ENCODE data around the gene SIK2. TPM values are rescaled to one million over a fixed set of nuclear protein-coding genes. Genes with fewer than 3 reads are reported as not detected.

SIK2 gene
- total and polyA plus RNA-seq, 2 donors (not counting 1 experiment from before 2014, with no cell fraction given) = 4.9 to 21.8 TPM

DNA sequence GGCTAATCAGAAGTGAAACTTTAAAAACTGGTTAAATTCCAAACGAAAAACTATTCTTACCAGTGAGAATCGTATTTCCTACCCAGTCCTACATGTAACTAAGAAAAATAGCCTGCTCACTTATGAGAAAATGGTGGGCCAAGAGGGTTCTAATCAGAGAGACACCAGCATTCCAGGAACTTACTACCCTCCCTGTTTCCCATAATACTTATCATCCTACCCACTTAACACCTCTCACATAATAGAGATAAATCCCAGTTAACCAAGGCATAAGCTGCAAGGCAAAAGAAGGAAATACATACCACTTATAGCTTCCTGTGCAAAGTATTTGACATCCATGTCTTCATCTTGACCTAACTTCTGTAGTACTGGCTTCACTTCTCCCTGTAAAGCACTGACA is 139.5 kb downstream of the SIK2 start:
- H3K27ac ChIP-seq (ENCODE audit: low read length in 2 of 2) = no peak overlapping the region
- H4K20me1 ChIP-seq (ENCODE audit: control insufficient read depth, insufficient read depth, low read length, poor library complexity, severe bottlenecking) = no peaks in the 10 kb centered on the region
- no peak overlapping the region for H3K4me2 ChIP-seq (replicated peaks; ENCODE audit: low read depth, low read length, poor library complexity, severe bottlenecking)
- POLR2A ChIA-PET = no interaction called here
- no peaks in the 10 kb centered on the region for H3K27me3 ChIP-seq (replicated peaks in 1 of 4; ENCODE audit: control extremely low read depth in 1 of 4, control insufficient read depth in 3 of 4, insufficient read depth in 4 of 4, low read length in 3 of 4)
- ATAC-seq (ENCODE audit: low read depth) (no peak), DNase-seq (no peak)
- no peak overlapping the region for H3K9ac ChIP-seq (ENCODE audit: low read length)
- peaks cover 3% of the 10 kb centered on the region for H3K9me3 Mint-ChIP-seq (ENCODE audit: insufficient read depth)
- no peak for TF ChIP-seq EZH2 (IDR thresholded peaks at IDR 0.05; ENCODE audit: borderline replicate concordance, insufficient read depth, low read depth, low read length, poor library complexity, severe bottlenecking)
- TF ChIP-seq, protein P1, sequence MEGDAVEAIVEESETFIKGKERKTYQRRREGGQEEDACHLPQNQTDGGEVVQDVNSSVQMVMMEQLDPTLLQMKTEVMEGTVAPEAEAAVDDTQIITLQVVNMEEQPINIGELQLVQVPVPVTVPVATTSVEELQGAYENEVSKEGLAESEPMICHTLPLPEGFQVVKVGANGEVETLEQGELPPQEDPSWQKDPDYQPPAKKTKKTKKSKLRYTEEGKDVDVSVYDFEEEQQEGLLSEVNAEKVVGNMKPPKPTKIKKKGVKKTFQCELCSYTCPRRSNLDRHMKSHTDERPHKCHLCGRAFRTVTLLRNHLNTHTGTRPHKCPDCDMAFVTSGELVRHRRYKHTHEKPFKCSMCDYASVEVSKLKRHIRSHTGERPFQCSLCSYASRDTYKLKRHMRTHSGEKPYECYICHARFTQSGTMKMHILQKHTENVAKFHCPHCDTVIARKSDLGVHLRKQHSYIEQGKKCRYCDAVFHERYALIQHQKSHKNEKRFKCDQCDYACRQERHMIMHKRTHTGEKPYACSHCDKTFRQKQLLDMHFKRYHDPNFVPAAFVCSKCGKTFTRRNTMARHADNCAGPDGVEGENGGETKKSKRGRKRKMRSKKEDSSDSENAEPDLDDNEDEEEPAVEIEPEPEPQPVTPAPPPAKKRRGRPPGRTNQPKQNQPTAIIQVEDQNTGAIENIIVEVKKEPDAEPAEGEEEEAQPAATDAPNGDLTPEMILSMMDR (IDR thresholded peaks at IDR 0.05) = no peak
- peaks cover 14 to 60% of the 10 kb centered on the region in 2 experiments for H3K36me3 ChIP-seq (replicated peaks in 1 of 2; ENCODE audit: control extremely low read depth in 1 of 2, control insufficient read depth in 1 of 2, extremely low read depth in 1 of 2, insufficient read depth in 2 of 2, low read length in 1 of 2)
- H2AFZ ChIP-seq (ENCODE audit: insufficient read depth, low read depth, low read length, poor library complexity, severe bottlenecking) = no peak overlapping the region
- H3K27me3 Mint-ChIP-seq = no peaks in the 10 kb centered on the region
- intact Hi-C loops (cut with micrococcal nuclease) = no loop called here
- no peak overlapping the region for H3K4me3 ChIP-seq (ENCODE audit: control extremely low read depth in 1 of 5, extremely low read depth in 1 of 5, insufficient read depth in 1 of 5, low read depth in 2 of 5, low read length in 4 of 5)
- H3K4me1 ChIP-seq (ENCODE audit: control insufficient read depth in 2 of 2, insufficient read depth in 2 of 2, low read length in 2 of 2) = no peaks in the 10 kb centered on the region
- H3K79me2 ChIP-seq (ENCODE audit: control insufficient read depth, insufficient read depth, low read length) = no peaks in the 10 kb centered on the region
- H3K9me3 ChIP-seq (ENCODE audit: control extremely low read depth in 1 of 3, control insufficient read depth in 2 of 3, insufficient read depth in 1 of 3, low read length in 2 of 3) = peaks cover 0 to 1% (median 0%) of the 10 kb centered on the region in 3 donors
- peaks cover 2% of the 10 kb centered on the region for H3K4me1 Mint-ChIP-seq
- 100% methylated on average over 1 of the region's 2 CpGs for WGBS (ENCODE audit: insufficient coverage)
- CTCF ChIA-PET = no interaction called here
- H3K27ac Mint-ChIP-seq = no peak overlapping the region
- H3K4me3 Mint-ChIP-seq = no peak overlapping the region

DNA sequence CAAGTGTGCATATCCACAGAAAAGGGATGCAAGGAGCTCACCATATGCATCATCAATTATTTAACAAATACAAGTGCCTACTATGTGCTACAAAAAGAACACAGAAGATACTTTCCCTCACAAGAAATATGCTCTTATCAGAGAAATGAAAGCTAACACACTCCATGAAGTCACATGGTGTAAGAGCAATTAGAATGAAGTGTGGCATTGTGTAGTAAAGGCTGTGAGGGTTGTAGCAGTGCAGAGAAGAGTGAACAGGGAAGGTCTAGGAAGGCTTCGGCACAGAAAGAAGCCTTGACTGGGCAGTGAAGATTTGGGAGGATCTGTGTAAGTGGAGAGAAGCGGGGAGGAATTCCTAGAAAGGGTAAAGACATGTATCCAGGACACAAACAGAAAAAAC is 141.5 kb downstream of the SIK2 start:
- ATAC-seq (ENCODE audit: low read depth) (no peak), DNase-seq (no peak)
- Histone ChIP-seq H3K36me3 (replicated peaks in 1 of 2; ENCODE audit: control extremely low read depth in 1 of 2, control insufficient read depth in 1 of 2, extremely low read depth in 1 of 2, insufficient read depth in 2 of 2, low read length in 1 of 2) (peaks cover 19 to 76% of the 10 kb centered on the region in 2 experiments), H3K27me3 (replicated peaks in 1 of 4; ENCODE audit: control extremely low read depth in 1 of 4, control insufficient read depth in 3 of 4, insufficient read depth in 4 of 4, low read length in 3 of 4) (no peaks in the 10 kb centered on the region), H3K4me3 (ENCODE audit: control extremely low read depth in 1 of 5, extremely low read depth in 1 of 5, insufficient read depth in 1 of 5, low read depth in 2 of 5, low read length in 4 of 5) (no peak overlapping the region), H3K4me2 (replicated peaks; ENCODE audit: low read depth, low read length, poor library complexity, severe bottlenecking) (no peak overlapping the region), H3K27ac (ENCODE audit: low read length in 2 of 2) (no peak overlapping the region), H3K9ac (ENCODE audit: low read length) (no peak overlapping the region), H3K4me1 (ENCODE audit: control insufficient read depth in 2 of 2, insufficient read depth in 2 of 2, low read length in 2 of 2) (no peaks in the 10 kb centered on the region), H3K9me3 (ENCODE audit: control extremely low read depth in 1 of 3, control insufficient read depth in 2 of 3, insufficient read depth in 1 of 3, low read length in 2 of 3) (peaks cover 0 to 1% (median 0%) of the 10 kb centered on the region in 3 donors), H4K20me1 (ENCODE audit: control insufficient read depth, insufficient read depth, low read length, poor library complexity, severe bottlenecking) (no peaks in the 10 kb centered on the region), H2AFZ (ENCODE audit: insufficient read depth, low read depth, low read length, poor library complexity, severe bottlenecking) (no peak overlapping the region), H3K79me2 (ENCODE audit: control insufficient read depth, insufficient read depth, low read length) (no peaks in the 10 kb centered on the region)
- CTCF ChIA-PET = no interaction called here
- no peak overlapping the region for H3K4me3 Mint-ChIP-seq
- peaks cover 2% of the 10 kb centered on the region for H3K4me1 Mint-ChIP-seq
- no peak overlapping the region for H3K27ac Mint-ChIP-seq
- H3K27me3 Mint-ChIP-seq = no peaks in the 10 kb centered on the region
- TF ChIP-seq, protein P1 (IDR thresholded peaks at IDR 0.05) = no peak
- no peak for TF ChIP-seq EZH2 (IDR thresholded peaks at IDR 0.05; ENCODE audit: borderline replicate concordance, insufficient read depth, low read depth, low read length, poor library complexity, severe bottlenecking)
- POLR2A ChIA-PET = no interaction called here
- intact Hi-C loops (cut with micrococcal nuclease) = no loop called here
- WGBS (ENCODE audit: insufficient coverage) = 100% methylated on average over 2 of the region's 2 CpGs
- H3K9me3 Mint-ChIP-seq (ENCODE audit: insufficient read depth) = peaks cover 3% of the 10 kb centered on the region
